DND-41 (cell line): ENCODE results near the gene CHRDL2.

Experiments used
- ATAC-seq: fragments of 200-7000 bp; cut with Tn5 transposase; 3 replicates; pipeline ENCODE4 v1.9.1; 2021; ENCODE audit warnings: low read depth; ENCODE audit not compliant: insufficient read depth
- DNase-seq: peaks from one replicate; pipeline ENCODE4 v3.0.0-alpha.2; 2020
- H2AFZ ChIP-seq: 2 replicates; pipeline ENCODE4 v1.6.0; 2012; ENCODE audit warnings: low read depth, low read length
- H3K27ac ChIP-seq: 2 replicates; pipeline ENCODE4 v1.5.1; 2012; ENCODE audit warnings: low read length, inconsistent platforms
- H3K27me3 ChIP-seq: fragments of 200-600 bp; sonication (generic); 2 replicates; pipeline ENCODE4 v1.6.0; 2012; ENCODE audit warnings: low read length, mild to moderate bottlenecking, inconsistent platforms; ENCODE audit not compliant: insufficient read depth, poor library complexity
- H3K36me3 ChIP-seq: 2 replicates; pipeline ENCODE4 v1.5.1; 2012; ENCODE audit warnings: low read length, inconsistent platforms; ENCODE audit not compliant: insufficient read depth
- H3K4me1 ChIP-seq: 2 replicates; pipeline ENCODE4 v1.5.1; 2012; ENCODE audit warnings: mild to moderate bottlenecking, low read length; ENCODE audit not compliant: insufficient read depth
- H3K4me2 ChIP-seq: 2 replicates; pipeline ENCODE4 v1.6.0; 2012; ENCODE audit warnings: mild to moderate bottlenecking, moderate library complexity, low read length, inconsistent platforms; ENCODE audit not compliant: insufficient read depth
- H3K4me3 ChIP-seq, 2 experiments: fragments of 200-600 bp in 1 of 2; shearing (Covaris generic) in 1 of 2; 2 replicates each; pipeline ENCODE4 v1.5.1; 2012 to 2016; ENCODE audit warnings: inconsistent platforms in 2 of 2, low read length in 2 of 2, mild to moderate bottlenecking in 2 of 2, low read depth in 1 of 2, moderate library complexity in 1 of 2
- H3K79me2 ChIP-seq: 2 replicates; pipeline ENCODE4 v1.6.0; 2012; ENCODE audit warnings: low read length, inconsistent platforms; ENCODE audit not compliant: insufficient read depth
- H3K9ac ChIP-seq: 2 replicates; pipeline ENCODE4 v1.6.0; 2012; ENCODE audit warnings: low read depth, mild to moderate bottlenecking, inconsistent platforms, low read length, moderate library complexity
- H3K9me3 ChIP-seq: 2 replicates; pipeline ENCODE4 v1.5.1; 2012; ENCODE audit warnings: low read length, moderate library complexity, mild to moderate bottlenecking, inconsistent platforms; ENCODE audit not compliant: insufficient read depth, severe bottlenecking
- H4K20me1 ChIP-seq: 2 replicates; pipeline ENCODE4 v1.6.0; 2012; ENCODE audit warnings: low read length; ENCODE audit not compliant: insufficient read depth
- EZH2 ChIP-seq: IDR thresholded peaks from 3 replicates; pipeline ENCODE4 v1.6.1; 2012; ENCODE audit warnings: borderline replicate concordance, low read depth, mild to moderate bottlenecking, moderate library complexity, low read length, inconsistent platforms; ENCODE audit not compliant: severe bottlenecking
- TF ChIP-seq, protein P1 (sequence below): IDR thresholded peaks from 2 replicates; pipeline ENCODE4 v1.5.1; 2012; ENCODE audit warnings: borderline replicate concordance, low read length, moderate library complexity, mild to moderate bottlenecking; ENCODE audit not compliant: poor library complexity, severe bottlenecking; ENCODE audit errors: extremely low read depth

Gene CHRDL2

DNA sequence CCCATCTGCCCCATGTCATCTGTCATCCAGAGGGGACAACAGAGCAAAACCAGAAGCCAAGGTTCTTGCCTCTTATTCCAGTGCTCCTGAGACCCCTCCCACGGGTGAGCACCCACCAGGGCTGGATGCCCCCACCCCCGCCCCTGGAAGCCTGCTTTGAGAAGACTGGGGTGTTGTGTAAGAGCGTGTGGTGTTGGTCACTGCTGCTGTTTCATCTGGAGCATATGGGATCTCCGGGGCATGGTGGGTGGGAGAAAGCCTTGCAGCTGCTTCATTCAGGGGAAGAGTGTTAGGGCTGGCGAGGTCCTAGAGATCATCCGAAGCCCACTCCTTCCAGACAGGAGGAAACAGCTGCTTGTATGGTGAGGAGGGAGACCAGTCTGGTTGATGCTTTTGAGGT lies 54.1 kb downstream of the CHRDL2 start:
- no peak overlapping the region for H2AFZ ChIP-seq
- no peaks in the 10 kb centered on the region for H4K20me1 ChIP-seq
- ATAC-seq (no peak), DNase-seq (no peak)
- no peaks in the 10 kb centered on the region for H3K79me2 ChIP-seq
- no peak overlapping the region for H3K9ac ChIP-seq
- no peak overlapping the region for H3K4me3 ChIP-seq
- no peaks in the 10 kb centered on the region for H3K36me3 ChIP-seq
- no peaks in the 10 kb centered on the region for H3K9me3 ChIP-seq
- TF ChIP-seq, protein P1, sequence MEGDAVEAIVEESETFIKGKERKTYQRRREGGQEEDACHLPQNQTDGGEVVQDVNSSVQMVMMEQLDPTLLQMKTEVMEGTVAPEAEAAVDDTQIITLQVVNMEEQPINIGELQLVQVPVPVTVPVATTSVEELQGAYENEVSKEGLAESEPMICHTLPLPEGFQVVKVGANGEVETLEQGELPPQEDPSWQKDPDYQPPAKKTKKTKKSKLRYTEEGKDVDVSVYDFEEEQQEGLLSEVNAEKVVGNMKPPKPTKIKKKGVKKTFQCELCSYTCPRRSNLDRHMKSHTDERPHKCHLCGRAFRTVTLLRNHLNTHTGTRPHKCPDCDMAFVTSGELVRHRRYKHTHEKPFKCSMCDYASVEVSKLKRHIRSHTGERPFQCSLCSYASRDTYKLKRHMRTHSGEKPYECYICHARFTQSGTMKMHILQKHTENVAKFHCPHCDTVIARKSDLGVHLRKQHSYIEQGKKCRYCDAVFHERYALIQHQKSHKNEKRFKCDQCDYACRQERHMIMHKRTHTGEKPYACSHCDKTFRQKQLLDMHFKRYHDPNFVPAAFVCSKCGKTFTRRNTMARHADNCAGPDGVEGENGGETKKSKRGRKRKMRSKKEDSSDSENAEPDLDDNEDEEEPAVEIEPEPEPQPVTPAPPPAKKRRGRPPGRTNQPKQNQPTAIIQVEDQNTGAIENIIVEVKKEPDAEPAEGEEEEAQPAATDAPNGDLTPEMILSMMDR = no peak
- TF ChIP-seq EZH2 = no peak
- no peaks in the 10 kb centered on the region for H3K27me3 ChIP-seq
- no peak overlapping the region for H3K27ac ChIP-seq
- H3K4me2 ChIP-seq = no peak overlapping the region
- H3K4me1 ChIP-seq = no peaks in the 10 kb centered on the region

- Histone ChIP-seq H3K36me3 (no peaks in the 10 kb centered on the region), H3K4me3 (no peak overlapping the region), H3K4me1 (no peaks in the 10 kb centered on the region), H3K79me2 (no peaks in the 10 kb centered on the region), H3K27me3 (no peaks in the 10 kb centered on the region), H3K9ac (no peak overlapping the region), H3K4me2 (no peak overlapping the region), H3K9me3 (no peaks in the 10 kb centered on the region), H2AFZ (no peak overlapping the region), H4K20me1 (no peaks in the 10 kb centered on the region), H3K27ac (no peak overlapping the region)
- no peak for TF ChIP-seq EZH2
- TF ChIP-seq, protein P1 = no peak
- ATAC-seq = no peak; the same call in 2 of the 3 replicates
- DNase-seq = no peak
Observed at GRCh38 chr11:74676596-74676995, 54.6 kb downstream of the CHRDL2 start.

- Histone ChIP-seq H2AFZ (no peak overlapping the region), H3K9ac (no peak overlapping the region), H3K79me2 (no peaks in the 10 kb centered on the region), H3K27ac (no peak overlapping the region), H3K4me3 (no peak overlapping the region), H3K4me1 (no peaks in the 10 kb centered on the region), H3K36me3 (no peaks in the 10 kb centered on the region), H4K20me1 (no peaks in the 10 kb centered on the region), H3K9me3 (no peaks in the 10 kb centered on the region), H3K4me2 (no peak overlapping the region), H3K27me3 (no peaks in the 10 kb centered on the region)
- TF ChIP-seq EZH2 = no peak
- TF ChIP-seq, protein P1 = no peak
- ATAC-seq (no peak), DNase-seq (no peak)
Observed at GRCh38 chr11:74675761-74676160, 55.5 kb downstream of the CHRDL2 start.
